Measurements from ENCODE around the gene GMEB2.
"Not testable (repeated sequence)": the region's sequence is repeated elsewhere in the genome, so short reads cannot be mapped to it uniquely, and the experiment has no call there.

Gene GMEB2

GRCh38 chr20:63612276-63612931 is 14.5 kb downstream of the GMEB2 start:
- DNase-seq (ENCODE audit: low spot score), result no peak

GRCh38 chr20:63611646-63612045 is 15.3 kb downstream of the GMEB2 start:
- DNase-seq (ENCODE audit: low spot score), result no peak

GRCh38 chr20:63610581-63611435 is 16.1 kb downstream of the GMEB2 start:
- DNase-seq (ENCODE audit: low spot score), result no peak

GRCh38 chr20:63606686-63607085 is 20.2 kb downstream of the GMEB2 start:
- no peak for DNase-seq (ENCODE audit: low spot score)

GRCh38 chr20:63602321-63602720 is 24.6 kb downstream of the GMEB2 start:
- DNase-seq (ENCODE audit: low spot score), result no peak

GRCh38 chr20:63601679-63602078 is 25.2 kb downstream of the GMEB2 start:
- not testable (repeated sequence) for DNase-seq (ENCODE audit: low spot score)

- DNase-seq (ENCODE audit: low spot score), result no peak
Observed at GRCh38 chr20:63599396-63600050, 27.4 kb downstream of the GMEB2 start.

GRCh38 chr20:63598479-63599395 is 28.2 kb downstream of the GMEB2 start:
- no peak for DNase-seq (ENCODE audit: low spot score)

GRCh38 chr20:63597651-63598478 is 29.0 kb downstream of the GMEB2 start:
- no peak for DNase-seq (ENCODE audit: low spot score)

- no peak for DNase-seq (ENCODE audit: low spot score)
Observed at GRCh38 chr20:63596423-63596822, 30.5 kb downstream of the GMEB2 start.

GRCh38 chr20:63595416-63596127 is 31.3 kb downstream of the GMEB2 start:
- DNase-seq (ENCODE audit: low spot score), result no peak

- no peak for DNase-seq (ENCODE audit: low spot score)
Observed at GRCh38 chr20:63594043-63594561, 32.8 kb downstream of the GMEB2 start.

GRCh38 chr20:63592661-63593060 is 34.2 kb downstream of the GMEB2 start:
- no peak for DNase-seq (ENCODE audit: low spot score)

GRCh38 chr20:63591786-63592355 is 35.0 kb downstream of the GMEB2 start:
- no peak for DNase-seq (ENCODE audit: low spot score)

- DNase-seq (ENCODE audit: low spot score), result no peak
Observed at GRCh38 chr20:63591147-63591533, 35.8 kb downstream of the GMEB2 start.

GRCh38 chr20:63590218-63591146 is 36.4 kb downstream of the GMEB2 start:
- DNase-seq (ENCODE audit: low spot score), result no peak

GRCh38 chr20:63589261-63590217 is 37.4 kb downstream of the GMEB2 start:
- no peak for DNase-seq (ENCODE audit: low spot score)

All from putamen (tissue), 1 donor.